ENCODE data around the gene CMPK2. TPM values are rescaled to one million over a fixed set of nuclear protein-coding genes. Genes with fewer than 3 reads are reported as not detected.

The CMPK2 gene
- total RNA-seq, 1 donor from 2014 or later = 1.9 TPM

DNA sequence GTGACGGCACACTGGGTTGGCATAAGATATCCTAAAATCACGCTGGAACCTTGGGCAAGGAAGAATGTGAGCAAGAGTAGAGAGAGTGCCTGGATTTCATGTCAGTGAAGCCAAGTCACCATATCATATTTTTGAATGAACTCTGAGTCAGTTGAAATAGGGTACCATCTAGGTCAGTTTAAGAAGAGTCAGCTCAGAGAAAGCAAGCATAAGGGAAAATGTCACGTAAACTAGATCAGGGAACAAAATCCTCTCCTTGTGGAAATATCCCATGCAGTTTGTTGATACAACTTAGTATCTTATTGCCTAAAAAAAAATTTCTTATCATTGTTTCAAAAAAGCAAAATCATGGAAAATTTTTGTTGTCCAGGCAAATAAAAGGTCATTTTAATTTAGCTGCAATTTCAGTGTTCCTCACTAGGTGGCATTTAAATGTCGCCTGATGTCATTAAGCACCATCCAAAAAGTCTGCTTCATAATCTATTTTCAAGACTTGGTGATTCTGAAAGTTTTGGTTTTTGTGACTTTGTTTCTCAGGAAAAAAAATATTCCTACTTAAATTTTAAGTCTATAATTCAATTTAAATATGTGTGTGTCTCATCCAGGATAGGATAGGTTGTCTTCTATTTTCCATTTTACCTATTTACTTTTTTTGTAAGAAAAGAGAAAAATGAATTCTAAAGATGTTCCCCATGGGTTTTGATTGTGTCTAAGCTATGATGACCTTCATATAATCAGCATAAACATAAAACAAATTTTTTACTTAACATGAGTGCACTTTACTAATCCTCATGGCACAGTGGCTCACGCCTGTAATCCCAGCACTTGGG lies 31.4 kb upstream of the CMPK2 start:
- intact Hi-C loops (cut with micrococcal nuclease) = loop anchor here (1.0 kb wide), 3 partner anchors 117 to 187 kb away; no protein-coding TSS in a partner anchor
- DNase-seq (no peak), ATAC-seq (ENCODE audit: low read depth) (no peak)
- Mint-ChIP-seq H3K36me3 (ENCODE audit: low read depth) (no peaks in the 10 kb centered on the region), H3K27ac (no peak overlapping the region), H3K9me3 (peaks cover 6% of the 10 kb centered on the region), H3K4me1 (no peaks in the 10 kb centered on the region), H3K4me3 (no peak overlapping the region), H3K27me3 (no peaks in the 10 kb centered on the region)
- TF ChIP-seq, protein P1, sequence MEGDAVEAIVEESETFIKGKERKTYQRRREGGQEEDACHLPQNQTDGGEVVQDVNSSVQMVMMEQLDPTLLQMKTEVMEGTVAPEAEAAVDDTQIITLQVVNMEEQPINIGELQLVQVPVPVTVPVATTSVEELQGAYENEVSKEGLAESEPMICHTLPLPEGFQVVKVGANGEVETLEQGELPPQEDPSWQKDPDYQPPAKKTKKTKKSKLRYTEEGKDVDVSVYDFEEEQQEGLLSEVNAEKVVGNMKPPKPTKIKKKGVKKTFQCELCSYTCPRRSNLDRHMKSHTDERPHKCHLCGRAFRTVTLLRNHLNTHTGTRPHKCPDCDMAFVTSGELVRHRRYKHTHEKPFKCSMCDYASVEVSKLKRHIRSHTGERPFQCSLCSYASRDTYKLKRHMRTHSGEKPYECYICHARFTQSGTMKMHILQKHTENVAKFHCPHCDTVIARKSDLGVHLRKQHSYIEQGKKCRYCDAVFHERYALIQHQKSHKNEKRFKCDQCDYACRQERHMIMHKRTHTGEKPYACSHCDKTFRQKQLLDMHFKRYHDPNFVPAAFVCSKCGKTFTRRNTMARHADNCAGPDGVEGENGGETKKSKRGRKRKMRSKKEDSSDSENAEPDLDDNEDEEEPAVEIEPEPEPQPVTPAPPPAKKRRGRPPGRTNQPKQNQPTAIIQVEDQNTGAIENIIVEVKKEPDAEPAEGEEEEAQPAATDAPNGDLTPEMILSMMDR (IDR thresholded peaks at IDR 0.05) = peak; percentile 53
- ChIA-PET POLR2A (no interaction called here), CTCF (interaction anchor here (0.6 to 3.2 kb wide), 11 partner anchors 12 to 198 kb away, joined by 3 to 36 read pairs (median 4); no protein-coding TSS in a partner anchor)

DNA sequence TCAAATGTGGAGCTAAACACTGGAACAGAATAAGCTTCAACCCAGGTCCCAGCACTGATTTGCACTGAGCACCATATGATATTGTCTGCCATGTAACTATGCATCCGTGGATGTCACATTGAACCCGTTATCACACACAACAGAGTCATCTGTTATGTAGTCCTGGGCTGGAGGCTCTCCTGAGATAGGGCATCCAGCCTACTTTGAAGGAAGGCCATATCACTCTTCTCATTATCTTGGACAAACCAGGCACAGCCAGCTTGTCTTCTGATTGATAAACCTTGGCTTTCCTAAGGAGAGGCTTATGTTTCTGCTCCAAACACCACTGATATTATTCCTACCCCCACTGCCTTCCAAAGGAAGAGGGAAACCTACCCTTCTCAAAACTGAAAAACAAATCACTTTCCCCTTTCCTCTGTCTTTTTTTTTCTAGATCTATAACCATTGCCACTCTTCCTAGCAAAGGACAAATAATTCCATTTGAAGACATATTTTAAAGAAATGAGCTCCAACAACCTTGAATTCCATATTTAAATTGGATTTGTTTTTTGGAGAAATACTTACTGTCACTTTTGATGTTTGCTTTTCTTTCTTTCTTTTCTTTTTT lies 28.3 kb upstream of the CMPK2 start:
- H3K27ac Mint-ChIP-seq = no peak overlapping the region
- H3K4me1 Mint-ChIP-seq = no peaks in the 10 kb centered on the region
- H3K9me3 Mint-ChIP-seq = no peaks in the 10 kb centered on the region
- intact Hi-C loops (cut with micrococcal nuclease) = no loop called here
- no peak for ATAC-seq (ENCODE audit: low read depth)
- TF ChIP-seq, protein P1 (IDR thresholded peaks at IDR 0.05) = no peak
- H3K27me3 Mint-ChIP-seq = no peaks in the 10 kb centered on the region
- no peak overlapping the region for H3K4me3 Mint-ChIP-seq
- H3K36me3 Mint-ChIP-seq (ENCODE audit: low read depth) = no peaks in the 10 kb centered on the region
- ChIA-PET POLR2A (no interaction called here), CTCF (no interaction called here)
- DNase-seq = no peak

DNA sequence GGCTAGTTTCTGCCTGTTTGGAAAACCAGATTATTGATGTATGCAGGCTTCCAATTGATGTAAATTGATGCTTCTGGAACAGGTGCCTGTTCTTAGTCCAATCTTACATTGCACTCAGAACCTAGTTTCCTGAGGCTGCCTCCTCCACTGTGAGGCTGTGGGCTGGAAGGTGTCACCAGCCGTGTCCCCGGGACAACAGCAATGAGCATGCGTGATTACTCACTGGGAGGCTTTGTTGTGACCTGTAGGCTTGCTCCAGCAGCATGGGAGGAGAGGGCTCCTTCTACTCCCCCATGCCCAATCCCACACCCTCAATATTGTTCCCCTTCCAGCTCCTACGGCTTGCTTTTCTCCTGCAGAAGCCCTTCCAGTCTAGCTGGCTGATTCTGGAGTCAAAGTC lies 23.0 kb upstream of the CMPK2 start:
- H3K27ac Mint-ChIP-seq = no peak overlapping the region

DNA sequence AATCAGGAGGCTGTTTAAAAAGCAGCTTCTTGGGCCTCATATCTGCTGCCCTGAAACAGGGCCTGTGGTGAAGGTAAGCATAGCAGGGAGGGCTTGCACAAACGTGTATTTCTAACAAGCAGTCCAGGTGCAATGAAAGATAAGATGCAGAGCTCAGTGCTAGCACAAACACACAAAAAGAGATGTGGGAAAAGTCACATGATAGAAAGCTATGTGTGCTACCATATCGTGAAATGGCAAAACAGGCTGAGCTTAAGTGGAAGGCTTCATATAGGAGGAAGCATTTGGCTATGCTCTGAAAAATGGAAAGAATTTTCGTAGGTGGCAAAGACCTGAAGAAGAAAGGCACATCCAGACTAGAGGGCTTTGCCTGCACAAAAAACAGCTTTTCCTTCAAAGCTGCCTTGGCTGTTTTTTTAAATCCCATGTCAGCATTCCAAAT lies 22.1 kb upstream of the CMPK2 start:
- ChIA-PET CTCF (no interaction called here), POLR2A (no interaction called here)
- Mint-ChIP-seq H3K9me3 (no peaks in the 10 kb centered on the region), H3K27ac (no peak overlapping the region), H3K4me3 (no peak overlapping the region), H3K4me1 (no peaks in the 10 kb centered on the region), H3K27me3 (no peaks in the 10 kb centered on the region), H3K36me3 (ENCODE audit: low read depth) (no peaks in the 10 kb centered on the region)
- TF ChIP-seq, protein P1 (IDR thresholded peaks at IDR 0.05) = no peak
- intact Hi-C loops (cut with micrococcal nuclease) = no loop called here
- DNase-seq (no peak), ATAC-seq (ENCODE audit: low read depth) (no peak)

More for the DNA sequence above, 23.0 kb upstream of the CMPK2 start:
- intact Hi-C loops (cut with micrococcal nuclease) = no loop called here
- H3K4me3 Mint-ChIP-seq = no peak overlapping the region
- H3K4me1 Mint-ChIP-seq = no peaks in the 10 kb centered on the region
- CTCF ChIA-PET = no interaction called here
- H3K9me3 Mint-ChIP-seq = no peaks in the 10 kb centered on the region
- no peaks in the 10 kb centered on the region for H3K27me3 Mint-ChIP-seq
- no peak for ATAC-seq (ENCODE audit: low read depth)
- no peaks in the 10 kb centered on the region for H3K36me3 Mint-ChIP-seq (ENCODE audit: low read depth)
- TF ChIP-seq, protein P1 (IDR thresholded peaks at IDR 0.05) = no peak
- POLR2A ChIA-PET = no interaction called here
- DNase-seq = no peak

DNA sequence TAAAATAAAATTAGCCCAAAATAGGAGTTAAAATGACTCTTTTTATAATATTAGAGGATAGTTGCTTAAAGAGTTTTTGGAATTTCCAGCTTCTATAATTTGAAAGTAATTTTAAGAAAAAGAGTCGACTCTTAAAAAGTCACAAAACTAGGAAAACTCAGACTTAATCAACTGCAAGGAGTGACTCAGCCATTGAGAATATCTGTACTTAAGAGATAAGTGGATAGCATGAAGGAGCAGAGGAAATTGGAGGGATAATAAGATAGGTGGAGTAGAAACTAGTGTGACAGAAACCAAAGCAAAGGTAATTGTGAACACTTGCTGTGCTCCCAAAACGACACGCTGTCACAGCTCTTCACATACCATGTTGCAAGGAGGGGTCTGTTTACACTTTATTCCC lies 20.3 kb upstream of the CMPK2 start:
- no peaks in the 10 kb centered on the region for H3K27me3 Mint-ChIP-seq
- no peak overlapping the region for H3K4me3 Mint-ChIP-seq
- H3K4me1 Mint-ChIP-seq = no peaks in the 10 kb centered on the region
- ATAC-seq (ENCODE audit: low read depth) = no peak
- DNase-seq = no peak
- TF ChIP-seq, protein P1 (IDR thresholded peaks at IDR 0.05) = no peak
- no peaks in the 10 kb centered on the region for H3K9me3 Mint-ChIP-seq
- intact Hi-C loops (cut with micrococcal nuclease) = no loop called here
- ChIA-PET POLR2A (no interaction called here), CTCF (no interaction called here)
- no peaks in the 10 kb centered on the region for H3K36me3 Mint-ChIP-seq (ENCODE audit: low read depth)
- no peak overlapping the region for H3K27ac Mint-ChIP-seq

All from activated B cell treated with CpG ODN at 0.5 μM for 24 hours (primary cell).